Keratinocyte (primary cell): Measurements from ENCODE around the gene POLA1.

Experiments
- CTCF ChIP-seq, 3 experiments: IDR thresholded peaks in 1 of 3; conservative IDR thresholded peaks in 1 of 3; optimal IDR thresholded peaks in 1 of 3; 2 replicates in 2 of 3; 3 replicates in 1 of 3; pipeline versions ENCODE3 to v1.5.1; 2011; ENCODE audit warnings: low read length in 3 of 3, mild to moderate bottlenecking in 3 of 3, moderate library complexity in 2 of 3, control low read depth in 1 of 3, inconsistent platforms in 1 of 3; ENCODE audit not compliant: insufficient read depth in 2 of 3; ENCODE audit errors: extremely low read depth in 1 of 3
- EZH2 ChIP-seq: IDR thresholded peaks from one replicate; pipeline ENCODE4 v1.6.1; 2012; ENCODE audit warnings: inconsistent platforms, mild to moderate bottlenecking, low read length, moderate library complexity

- no peak for TF ChIP-seq EZH2
- TF ChIP-seq CTCF (optimal IDR thresholded peaks at IDR 0.05 in 1 of 3, IDR thresholded peaks at IDR 0.05 in 1 of 3, conservative IDR thresholded peaks at IDR 0.05 in 1 of 3; ENCODE audit: extremely low read depth in 1 of 3, insufficient read depth in 2 of 3, low read length in 3 of 3): no peak
Observed at GRCh38 chrX:24799078-24799477, 105.4 kb downstream of the POLA1 start.
